ENCODE measurements around the gene GSE1. TPM values are rescaled to one million over a fixed set of nuclear protein-coding genes. Genes with fewer than 3 reads are reported as not detected.

The GSE1 gene
- total and polyA plus RNA-seq, 2 experiments from 2014 or later: 32.4 to 135 TPM

- TF ChIP-seq POLR2AphosphoS5 (IDR thresholded peaks at IDR 0.05; ENCODE audit: low read depth) (no peak), EZH2phosphoT487 (IDR thresholded peaks at IDR 0.05; ENCODE audit: unreplicated experiment) (no peak), NANOG (IDR thresholded peaks at IDR 0.05; ENCODE audit: borderline replicate concordance) (no peak), EZH2 (IDR thresholded peaks at IDR 0.05; ENCODE audit: low read depth, unreplicated experiment) (no peak), CREB1 (CRISPR knock-in tag; IDR thresholded peaks at IDR 0.05; ENCODE audit: low read depth) (no peak)
- TF ChIP-seq, protein P1, sequence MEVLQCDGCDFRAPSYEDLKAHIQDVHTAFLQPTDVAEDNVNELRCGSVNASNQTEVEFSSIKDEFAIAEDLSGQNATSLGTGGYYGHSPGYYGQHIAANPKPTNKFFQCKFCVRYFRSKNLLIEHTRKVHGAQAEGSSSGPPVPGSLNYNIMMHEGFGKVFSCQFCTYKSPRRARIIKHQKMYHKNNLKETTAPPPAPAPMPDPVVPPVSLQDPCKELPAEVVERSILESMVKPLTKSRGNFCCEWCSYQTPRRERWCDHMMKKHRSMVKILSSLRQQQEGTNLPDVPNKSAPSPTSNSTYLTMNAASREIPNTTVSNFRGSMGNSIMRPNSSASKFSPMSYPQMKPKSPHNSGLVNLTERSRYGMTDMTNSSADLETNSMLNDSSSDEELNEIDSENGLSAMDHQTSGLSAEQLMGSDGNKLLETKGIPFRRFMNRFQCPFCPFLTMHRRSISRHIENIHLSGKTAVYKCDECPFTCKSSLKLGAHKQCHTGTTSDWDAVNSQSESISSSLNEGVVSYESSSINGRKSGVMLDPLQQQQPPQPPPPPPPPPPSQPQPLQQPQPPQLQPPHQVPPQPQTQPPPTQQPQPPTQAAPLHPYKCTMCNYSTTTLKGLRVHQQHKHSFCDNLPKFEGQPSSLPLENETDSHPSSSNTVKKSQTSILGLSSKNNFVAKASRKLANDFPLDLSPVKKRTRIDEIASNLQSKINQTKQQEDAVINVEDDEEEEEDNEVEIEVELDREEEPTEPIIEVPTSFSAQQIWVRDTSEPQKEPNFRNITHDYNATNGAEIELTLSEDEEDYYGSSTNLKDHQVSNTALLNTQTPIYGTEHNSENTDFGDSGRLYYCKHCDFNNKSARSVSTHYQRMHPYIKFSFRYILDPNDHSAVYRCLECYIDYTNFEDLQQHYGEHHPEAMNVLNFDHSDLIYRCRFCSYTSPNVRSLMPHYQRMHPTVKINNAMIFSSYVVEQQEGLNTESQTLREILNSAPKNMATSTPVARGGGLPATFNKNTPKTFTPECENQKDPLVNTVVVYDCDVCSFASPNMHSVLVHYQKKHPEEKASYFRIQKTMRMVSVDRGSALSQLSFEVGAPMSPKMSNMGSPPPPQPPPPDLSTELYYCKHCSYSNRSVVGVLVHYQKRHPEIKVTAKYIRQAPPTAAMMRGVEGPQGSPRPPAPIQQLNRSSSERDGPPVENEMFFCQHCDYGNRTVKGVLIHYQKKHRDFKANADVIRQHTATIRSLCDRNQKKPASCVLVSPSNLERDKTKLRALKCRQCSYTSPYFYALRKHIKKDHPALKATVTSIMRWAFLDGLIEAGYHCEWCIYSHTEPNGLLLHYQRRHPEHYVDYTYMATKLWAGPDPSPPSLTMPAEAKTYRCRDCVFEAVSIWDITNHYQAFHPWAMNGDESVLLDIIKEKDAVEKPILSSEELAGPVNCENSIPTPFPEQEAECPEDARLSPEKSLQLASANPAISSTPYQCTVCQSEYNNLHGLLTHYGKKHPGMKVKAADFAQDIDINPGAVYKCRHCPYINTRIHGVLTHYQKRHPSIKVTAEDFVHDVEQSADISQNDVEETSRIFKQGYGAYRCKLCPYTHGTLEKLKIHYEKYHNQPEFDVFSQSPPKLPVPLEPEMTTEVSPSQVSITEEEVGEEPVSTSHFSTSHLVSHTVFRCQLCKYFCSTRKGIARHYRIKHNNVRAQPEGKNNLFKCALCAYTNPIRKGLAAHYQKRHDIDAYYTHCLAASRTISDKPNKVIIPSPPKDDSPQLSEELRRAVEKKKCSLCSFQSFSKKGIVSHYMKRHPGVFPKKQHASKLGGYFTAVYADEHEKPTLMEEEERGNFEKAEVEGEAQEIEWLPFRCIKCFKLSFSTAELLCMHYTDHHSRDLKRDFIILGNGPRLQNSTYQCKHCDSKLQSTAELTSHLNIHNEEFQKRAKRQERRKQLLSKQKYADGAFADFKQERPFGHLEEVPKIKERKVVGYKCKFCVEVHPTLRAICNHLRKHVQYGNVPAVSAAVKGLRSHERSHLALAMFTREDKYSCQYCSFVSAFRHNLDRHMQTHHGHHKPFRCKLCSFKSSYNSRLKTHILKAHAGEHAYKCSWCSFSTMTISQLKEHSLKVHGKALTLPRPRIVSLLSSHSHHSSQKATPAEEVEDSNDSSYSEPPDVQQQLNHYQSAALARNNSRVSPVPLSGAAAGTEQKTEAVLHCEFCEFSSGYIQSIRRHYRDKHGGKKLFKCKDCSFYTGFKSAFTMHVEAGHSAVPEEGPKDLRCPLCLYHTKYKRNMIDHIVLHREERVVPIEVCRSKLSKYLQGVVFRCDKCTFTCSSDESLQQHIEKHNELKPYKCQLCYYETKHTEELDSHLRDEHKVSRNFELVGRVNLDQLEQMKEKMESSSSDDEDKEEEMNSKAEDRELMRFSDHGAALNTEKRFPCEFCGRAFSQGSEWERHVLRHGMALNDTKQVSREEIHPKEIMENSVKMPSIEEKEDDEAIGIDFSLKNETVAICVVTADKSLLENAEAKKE (CRISPR knock-in tag; IDR thresholded peaks at IDR 0.05): no peak
- TF ChIP-seq, protein P2, sequence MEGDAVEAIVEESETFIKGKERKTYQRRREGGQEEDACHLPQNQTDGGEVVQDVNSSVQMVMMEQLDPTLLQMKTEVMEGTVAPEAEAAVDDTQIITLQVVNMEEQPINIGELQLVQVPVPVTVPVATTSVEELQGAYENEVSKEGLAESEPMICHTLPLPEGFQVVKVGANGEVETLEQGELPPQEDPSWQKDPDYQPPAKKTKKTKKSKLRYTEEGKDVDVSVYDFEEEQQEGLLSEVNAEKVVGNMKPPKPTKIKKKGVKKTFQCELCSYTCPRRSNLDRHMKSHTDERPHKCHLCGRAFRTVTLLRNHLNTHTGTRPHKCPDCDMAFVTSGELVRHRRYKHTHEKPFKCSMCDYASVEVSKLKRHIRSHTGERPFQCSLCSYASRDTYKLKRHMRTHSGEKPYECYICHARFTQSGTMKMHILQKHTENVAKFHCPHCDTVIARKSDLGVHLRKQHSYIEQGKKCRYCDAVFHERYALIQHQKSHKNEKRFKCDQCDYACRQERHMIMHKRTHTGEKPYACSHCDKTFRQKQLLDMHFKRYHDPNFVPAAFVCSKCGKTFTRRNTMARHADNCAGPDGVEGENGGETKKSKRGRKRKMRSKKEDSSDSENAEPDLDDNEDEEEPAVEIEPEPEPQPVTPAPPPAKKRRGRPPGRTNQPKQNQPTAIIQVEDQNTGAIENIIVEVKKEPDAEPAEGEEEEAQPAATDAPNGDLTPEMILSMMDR (conservative IDR thresholded peaks at IDR 0.05; ENCODE audit: low read depth in 2 of 2): no peak
- no peaks in the 10 kb centered on the region for H3K27me3 ChIP-seq (ENCODE audit: insufficient read depth)
- no peak for DNase-seq (ENCODE audit: low spot score)
- H3K4me3 Mint-ChIP-seq: no peak overlapping the region
- no peaks in the 10 kb centered on the region for H3K9me2 ChIP-seq (ENCODE audit: insufficient read depth)
- H3K4me3 ChIP-seq: no peak overlapping the region
- H3K36me3 ChIP-seq (ENCODE audit: insufficient read depth): peaks cover 34% of the 10 kb centered on the region
- H3K9me3 Mint-ChIP-seq: no peaks in the 10 kb centered on the region; the same call in 2 of the 3 replicates
- H4K20me1 ChIP-seq (replicated peaks; ENCODE audit: insufficient read depth): peaks cover 9% of the 10 kb centered on the region
- H3K27me3 Mint-ChIP-seq (ENCODE audit: insufficient read depth, low read depth, poor library complexity): peaks cover 31% of the 10 kb centered on the region
- H3K36me3 Mint-ChIP-seq (ENCODE audit: low read depth): peaks cover 91% of the 10 kb centered on the region
- no peak overlapping the region; the same call in 1 of the 2 replicates for H3K27ac Mint-ChIP-seq
- H3F3A ChIP-seq (replicated peaks; ENCODE audit: low read depth): peaks cover 23% of the 10 kb centered on the region
- H3K79me2 ChIP-seq (replicated peaks; ENCODE audit: insufficient read depth): no peaks in the 10 kb centered on the region
- peaks cover 4% of the 10 kb centered on the region; the same call in 1 of the 3 replicates for H3K4me1 Mint-ChIP-seq
- no peak overlapping the region for H3K4me2 ChIP-seq
- H2AFZ ChIP-seq: no peak overlapping the region
- no peak overlapping the region for H3K27ac ChIP-seq (ENCODE audit: low read depth)
- no peak for ATAC-seq
- no peaks in the 10 kb centered on the region for H3K4me1 ChIP-seq (ENCODE audit: insufficient read depth)
Observed at GRCh38 chr16:85662482-85662812, 49.3 kb downstream of the GSE1 start.
